Central memory CD8-positive, alpha-beta T cell (primary cell): Measurements from ENCODE around the gene AK1.

Experiments
- ATAC-seq: fragments of 150-1000 bp; cut with Tn5 transposase; replicated peaks from 2 replicates; pipeline ENCODE4 v1.10.0; 2022; ENCODE audit warnings: mild to moderate bottlenecking, moderate FRiP score, moderate number of reproducible peaks; ENCODE audit not compliant: poor library complexity, severe bottlenecking; ENCODE audit errors: extremely low read depth
- DNase-seq, 2 donors: peaks; one replicate each; pipeline ENCODE4 v3.0.0; 2021; ENCODE audit warnings: low spot score in 2 of 2
- H3K27ac Mint-ChIP-seq: one replicate; pipeline ENCODE4 v1.8.0; 2022; ENCODE audit warnings: low read depth, mild to moderate bottlenecking, moderate library complexity, mixed read lengths
- H3K27me3 Mint-ChIP-seq: one replicate; pipeline ENCODE4 v1.8.0; 2022; ENCODE audit warnings: mixed read lengths
- H3K36me3 Mint-ChIP-seq: one replicate; pipeline ENCODE4 v1.8.0; 2022; ENCODE audit warnings: mild to moderate bottlenecking, moderate library complexity, mixed read lengths; ENCODE audit not compliant: insufficient read depth
- H3K4me1 Mint-ChIP-seq: one replicate; pipeline ENCODE4 v1.8.0; 2022; ENCODE audit warnings: mixed read lengths
- H3K4me3 Mint-ChIP-seq: one replicate; pipeline ENCODE4 v1.8.0; 2022; ENCODE audit warnings: mild to moderate bottlenecking, moderate library complexity, mixed read lengths
- H3K9me3 Mint-ChIP-seq: one replicate; pipeline ENCODE4 v1.8.0; 2022; ENCODE audit warnings: mixed read lengths

The AK1 gene

GRCh38 chr9:127877566-127877998 lies at the start of gene AK1:
Gene AK1, minus strand, starts transcription at chr9:127877675. Its CDS starts 3,058 bp downstream, at chr9:127874617.
- no peaks in the 10 kb centered on the region for H3K27me3 Mint-ChIP-seq
- no peaks in the 10 kb centered on the region for H3K9me3 Mint-ChIP-seq
- no peaks in the 10 kb centered on the region for H3K4me1 Mint-ChIP-seq
- peaks cover 6% of the 10 kb centered on the region for H3K36me3 Mint-ChIP-seq
- H3K4me3 Mint-ChIP-seq = no peak within 1 kb of the TSS
- ATAC-seq (no peak), DNase-seq (no peak)
- H3K27ac Mint-ChIP-seq = no peak within 1 kb of the TSS

GRCh38 chr9:127926906-127927200 lies 49.4 kb upstream of the AK1 start:
- H3K9me3 Mint-ChIP-seq = no peaks in the 10 kb centered on the region
- H3K27me3 Mint-ChIP-seq = peaks cover 19% of the 10 kb centered on the region
- peaks cover 17% of the 10 kb centered on the region for H3K4me1 Mint-ChIP-seq
- no peak for ATAC-seq
- H3K27ac Mint-ChIP-seq = no peak overlapping the region
- DNase-seq = no peak
- peaks cover 10% of the 10 kb centered on the region for H3K36me3 Mint-ChIP-seq
- peak overlapping the region; percentile 57 for H3K4me3 Mint-ChIP-seq

- Mint-ChIP-seq H3K27ac (peak overlapping the region; percentile 22), H3K27me3 (peaks cover 19% of the 10 kb centered on the region), H3K4me3 (peak overlapping the region; percentile 57)
Observed at GRCh38 chr9:127925959-127926905, 48.8 kb upstream of the AK1 start.

GRCh38 chr9:127924736-127925444 lies 47.4 kb upstream of the AK1 start:
- DNase-seq = no peak
- Mint-ChIP-seq H3K9me3 (no peaks in the 10 kb centered on the region), H3K27me3 (peaks cover 19% of the 10 kb centered on the region), H3K27ac (no peak overlapping the region), H3K4me3 (peak overlapping the region; percentile 38), H3K4me1 (peaks cover 11% of the 10 kb centered on the region), H3K36me3 (peaks cover 12% of the 10 kb centered on the region)
- ATAC-seq = no peak

More at GRCh38 chr9:127925959-127926905, 48.8 kb upstream of the AK1 start:
- ATAC-seq (no peak), DNase-seq (no peak)
- H3K4me1 Mint-ChIP-seq = peaks cover 18% of the 10 kb centered on the region
- H3K36me3 Mint-ChIP-seq = peaks cover 10% of the 10 kb centered on the region
- no peaks in the 10 kb centered on the region for H3K9me3 Mint-ChIP-seq

GRCh38 chr9:127923771-127924170 lies 46.3 kb upstream of the AK1 start:
- peaks cover 12% of the 10 kb centered on the region for H3K36me3 Mint-ChIP-seq
- peaks cover 19% of the 10 kb centered on the region for H3K27me3 Mint-ChIP-seq
- DNase-seq (no peak), ATAC-seq (no peak)
- no peaks in the 10 kb centered on the region for H3K9me3 Mint-ChIP-seq
- no peak overlapping the region for H3K4me3 Mint-ChIP-seq
- peaks cover 14% of the 10 kb centered on the region for H3K4me1 Mint-ChIP-seq
- H3K27ac Mint-ChIP-seq = no peak overlapping the region

- no peak for ATAC-seq
- Mint-ChIP-seq H3K9me3 (no peaks in the 10 kb centered on the region), H3K27me3 (peaks cover 19% of the 10 kb centered on the region), H3K4me3 (no peak overlapping the region), H3K36me3 (peaks cover 13% of the 10 kb centered on the region), H3K4me1 (peaks cover 21% of the 10 kb centered on the region), H3K27ac (no peak overlapping the region)
- DNase-seq = no peak
Observed at GRCh38 chr9:127923046-127923445, 45.6 kb upstream of the AK1 start.

- Mint-ChIP-seq H3K36me3 (peaks cover 13% of the 10 kb centered on the region), H3K4me1 (peaks cover 31% of the 10 kb centered on the region), H3K4me3 (peak overlapping the region; percentile 53), H3K27ac (peak overlapping the region; percentile 57), H3K9me3 (no peaks in the 10 kb centered on the region), H3K27me3 (peaks cover 19% of the 10 kb centered on the region)
- ATAC-seq (peak; percentile 34), DNase-seq (peak; percentile 71 to 86)
Observed at GRCh38 chr9:127921557-127922120, 44.2 kb upstream of the AK1 start.

GRCh38 chr9:127920794-127921193 lies 43.3 kb upstream of the AK1 start:
- peaks cover 37% of the 10 kb centered on the region for H3K4me1 Mint-ChIP-seq
- H3K4me3 Mint-ChIP-seq = no peak overlapping the region
- H3K27ac Mint-ChIP-seq = no peak overlapping the region
- no peaks in the 10 kb centered on the region for H3K9me3 Mint-ChIP-seq
- H3K27me3 Mint-ChIP-seq = peaks cover 12% of the 10 kb centered on the region
- DNase-seq (no peak), ATAC-seq (no peak)
- H3K36me3 Mint-ChIP-seq = peaks cover 10% of the 10 kb centered on the region

GRCh38 chr9:127919253-127919815 lies 41.9 kb upstream of the AK1 start:
- Mint-ChIP-seq H3K27ac (no peak overlapping the region), H3K27me3 (peaks cover under 1% of the 10 kb centered on the region), H3K36me3 (peaks cover 13% of the 10 kb centered on the region), H3K4me1 (peaks cover 47% of the 10 kb centered on the region), H3K4me3 (no peak overlapping the region), H3K9me3 (no peaks in the 10 kb centered on the region)
- no peak for ATAC-seq
- DNase-seq = no peak

GRCh38 chr9:127918183-127919107 lies 41.0 kb upstream of the AK1 start:
- ATAC-seq (no peak), DNase-seq (no peak)
- Mint-ChIP-seq H3K27me3 (no peaks in the 10 kb centered on the region), H3K4me3 (peak overlapping the region; percentile 82), H3K4me1 (peaks cover 47% of the 10 kb centered on the region), H3K9me3 (no peaks in the 10 kb centered on the region), H3K36me3 (peaks cover 15% of the 10 kb centered on the region), H3K27ac (no peak overlapping the region)

- Mint-ChIP-seq H3K4me1 (peaks cover 47% of the 10 kb centered on the region), H3K4me3 (peak overlapping the region; percentile 82), H3K9me3 (no peaks in the 10 kb centered on the region), H3K27ac (peak overlapping the region; percentile 22), H3K36me3 (peaks cover 21% of the 10 kb centered on the region), H3K27me3 (no peaks in the 10 kb centered on the region)
- ATAC-seq (no peak), DNase-seq (no peak)
Observed at GRCh38 chr9:127917603-127918002, 40.1 kb upstream of the AK1 start.
